Liver (tissue), 3 donors: ENCODE data around the gene CDT1.

ENCODE experiments used
- HNF4A ChIP-seq, 2 donors: conservative IDR thresholded peaks; 2 replicates each; pipeline ENCODE4 v1.6.1; 2016; ENCODE audit warnings: antibody characterized with exemption in 2 of 2, mild to moderate bottlenecking in 2 of 2
- HNF4G ChIP-seq: IDR thresholded peaks from 2 replicates; pipeline ENCODE4 v1.6.1; 2016; ENCODE audit warnings: antibody characterized with exemption
- RAD21 ChIP-seq, 2 donors: IDR thresholded peaks; 2 replicates each; pipeline ENCODE4 v1.6.1; 2016; ENCODE audit warnings: antibody characterized with exemption in 2 of 2, mild to moderate bottlenecking in 2 of 2
- TAF1 ChIP-seq: conservative IDR thresholded peaks from 2 replicates; pipeline ENCODE4 v1.6.1; 2016; ENCODE audit warnings: antibody characterized with exemption, mild to moderate bottlenecking
- YY1 ChIP-seq: IDR thresholded peaks from 2 replicates; pipeline ENCODE4 v1.6.1; 2016; ENCODE audit warnings: antibody characterized with exemption, mild to moderate bottlenecking
- TF ChIP-seq, protein P1 (sequence below): IDR thresholded peaks from 2 replicates; pipeline ENCODE4 v1.6.1; 2016; ENCODE audit warnings: antibody characterized with exemption, mild to moderate bottlenecking
- TF ChIP-seq, protein P2 (sequence below): fragments of 150-350 bp; IDR thresholded peaks from 2 replicates; pipeline ENCODE4 v1.5.1; 2017; ENCODE audit warnings: improper control_type of control experiment, low read depth, low read length; ENCODE audit not compliant: missing input control
- donor health status: healthy.
- donor health status: healthy.

DNA sequence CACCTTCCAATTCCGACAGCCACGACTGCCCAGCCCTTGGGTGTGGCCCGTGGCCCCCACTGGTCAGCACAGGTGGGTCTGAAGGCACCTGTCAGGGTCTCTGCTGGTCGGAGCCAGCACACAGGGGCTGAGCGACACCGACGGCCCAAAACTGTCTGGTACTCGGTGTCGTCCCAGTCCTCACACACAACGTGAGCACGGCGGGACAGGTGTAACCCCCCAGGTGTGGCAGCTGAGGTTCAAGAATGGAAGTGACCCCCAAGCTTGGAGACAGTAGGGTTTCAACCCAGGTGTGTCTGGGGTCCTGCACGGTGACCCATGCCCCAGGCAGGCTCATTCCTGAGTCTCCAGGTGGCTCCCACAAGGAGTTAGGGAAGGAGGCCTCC is 52.1 kb downstream of the CDT1 start:
- TF ChIP-seq YY1 (no peak), RAD21 (IDR thresholded peaks at IDR 0.05) (no peak), TAF1 (no peak), HNF4A (conservative IDR thresholded peaks at IDR 0.05) (no peak), HNF4G (no peak)
- TF ChIP-seq, protein P1, sequence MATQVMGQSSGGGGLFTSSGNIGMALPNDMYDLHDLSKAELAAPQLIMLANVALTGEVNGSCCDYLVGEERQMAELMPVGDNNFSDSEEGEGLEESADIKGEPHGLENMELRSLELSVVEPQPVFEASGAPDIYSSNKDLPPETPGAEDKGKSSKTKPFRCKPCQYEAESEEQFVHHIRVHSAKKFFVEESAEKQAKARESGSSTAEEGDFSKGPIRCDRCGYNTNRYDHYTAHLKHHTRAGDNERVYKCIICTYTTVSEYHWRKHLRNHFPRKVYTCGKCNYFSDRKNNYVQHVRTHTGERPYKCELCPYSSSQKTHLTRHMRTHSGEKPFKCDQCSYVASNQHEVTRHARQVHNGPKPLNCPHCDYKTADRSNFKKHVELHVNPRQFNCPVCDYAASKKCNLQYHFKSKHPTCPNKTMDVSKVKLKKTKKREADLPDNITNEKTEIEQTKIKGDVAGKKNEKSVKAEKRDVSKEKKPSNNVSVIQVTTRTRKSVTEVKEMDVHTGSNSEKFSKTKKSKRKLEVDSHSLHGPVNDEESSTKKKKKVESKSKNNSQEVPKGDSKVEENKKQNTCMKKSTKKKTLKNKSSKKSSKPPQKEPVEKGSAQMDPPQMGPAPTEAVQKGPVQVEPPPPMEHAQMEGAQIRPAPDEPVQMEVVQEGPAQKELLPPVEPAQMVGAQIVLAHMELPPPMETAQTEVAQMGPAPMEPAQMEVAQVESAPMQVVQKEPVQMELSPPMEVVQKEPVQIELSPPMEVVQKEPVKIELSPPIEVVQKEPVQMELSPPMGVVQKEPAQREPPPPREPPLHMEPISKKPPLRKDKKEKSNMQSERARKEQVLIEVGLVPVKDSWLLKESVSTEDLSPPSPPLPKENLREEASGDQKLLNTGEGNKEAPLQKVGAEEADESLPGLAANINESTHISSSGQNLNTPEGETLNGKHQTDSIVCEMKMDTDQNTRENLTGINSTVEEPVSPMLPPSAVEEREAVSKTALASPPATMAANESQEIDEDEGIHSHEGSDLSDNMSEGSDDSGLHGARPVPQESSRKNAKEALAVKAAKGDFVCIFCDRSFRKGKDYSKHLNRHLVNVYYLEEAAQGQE = no peak
- TF ChIP-seq, protein P2, sequence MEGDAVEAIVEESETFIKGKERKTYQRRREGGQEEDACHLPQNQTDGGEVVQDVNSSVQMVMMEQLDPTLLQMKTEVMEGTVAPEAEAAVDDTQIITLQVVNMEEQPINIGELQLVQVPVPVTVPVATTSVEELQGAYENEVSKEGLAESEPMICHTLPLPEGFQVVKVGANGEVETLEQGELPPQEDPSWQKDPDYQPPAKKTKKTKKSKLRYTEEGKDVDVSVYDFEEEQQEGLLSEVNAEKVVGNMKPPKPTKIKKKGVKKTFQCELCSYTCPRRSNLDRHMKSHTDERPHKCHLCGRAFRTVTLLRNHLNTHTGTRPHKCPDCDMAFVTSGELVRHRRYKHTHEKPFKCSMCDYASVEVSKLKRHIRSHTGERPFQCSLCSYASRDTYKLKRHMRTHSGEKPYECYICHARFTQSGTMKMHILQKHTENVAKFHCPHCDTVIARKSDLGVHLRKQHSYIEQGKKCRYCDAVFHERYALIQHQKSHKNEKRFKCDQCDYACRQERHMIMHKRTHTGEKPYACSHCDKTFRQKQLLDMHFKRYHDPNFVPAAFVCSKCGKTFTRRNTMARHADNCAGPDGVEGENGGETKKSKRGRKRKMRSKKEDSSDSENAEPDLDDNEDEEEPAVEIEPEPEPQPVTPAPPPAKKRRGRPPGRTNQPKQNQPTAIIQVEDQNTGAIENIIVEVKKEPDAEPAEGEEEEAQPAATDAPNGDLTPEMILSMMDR = no peak
